ENCODE measurements around the gene SUSD4. TPM values are rescaled to one million over a fixed set of nuclear protein-coding genes. Genes with fewer than 3 reads are reported as not detected.

SUSD4 gene
- total and polyA plus RNA-seq, 9 donors, result 23.0 to 80.5 (median 36.6) TPM

DNA sequence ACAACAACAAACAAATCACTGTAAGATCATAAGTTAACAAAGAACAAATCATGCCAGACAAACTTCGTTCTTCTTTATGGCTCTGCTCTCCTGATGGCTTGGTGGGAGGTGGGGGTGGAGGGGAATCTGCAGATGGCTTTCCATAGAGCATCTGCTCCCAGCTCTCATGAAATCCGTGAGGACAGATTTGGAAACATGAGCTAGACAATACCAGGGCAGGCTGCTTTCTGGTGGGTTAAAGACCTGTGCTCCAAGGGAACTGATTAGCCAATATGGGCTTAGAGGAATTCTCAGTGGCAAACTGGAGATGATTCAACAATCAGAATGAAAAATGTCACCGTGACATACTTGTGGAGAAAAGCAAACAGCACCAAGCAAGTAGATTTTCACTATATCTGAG is 151.5 kb downstream of the SUSD4 start:
- no peak for TF ChIP-seq EP300 (IDR thresholded peaks at IDR 0.05)
- TF ChIP-seq CTCF (IDR thresholded peaks at IDR 0.05), result no peak
- TF ChIP-seq POLR2A (IDR thresholded peaks at IDR 0.05), result no peak
- H3K27me3 ChIP-seq, result no peaks in the 10 kb centered on the region
- H3K4me1 ChIP-seq (ENCODE audit: insufficient read depth), result peaks cover 3% of the 10 kb centered on the region
- WGBS, 3 donors, result 41 to 64% (median 48%) methylated on average over 3 of the region's 3 CpGs
- DNase-seq, result no peak
- no peaks in the 10 kb centered on the region for H3K9me3 ChIP-seq
- intact Hi-C loops (cut with DNase I), result no loop called here
- no peak overlapping the region for H3K4me3 ChIP-seq
- no peaks in the 10 kb centered on the region for H3K36me3 ChIP-seq
- H3K27ac ChIP-seq, result no peak overlapping the region

GRCh38 chr1:223211323-223211985 is 152.5 kb downstream of the SUSD4 start:
- Histone ChIP-seq H3K9me3 (no peaks in the 10 kb centered on the region), H3K27me3 (no peaks in the 10 kb centered on the region), H3K27ac (no peak overlapping the region), H3K4me3 (no peak overlapping the region), H3K36me3 (no peaks in the 10 kb centered on the region), H3K4me1 (ENCODE audit: insufficient read depth) (peaks cover 3% of the 10 kb centered on the region)
- 88 to 90% (median 90%) methylated on average over 5 of the region's 5 CpGs for WGBS, 3 donors
- DNase-seq, result no peak
- TF ChIP-seq EP300 (IDR thresholded peaks at IDR 0.05) (no peak), CTCF (IDR thresholded peaks at IDR 0.05) (no peak), POLR2A (IDR thresholded peaks at IDR 0.05) (no peak)
- intact Hi-C loops (cut with DNase I), result no loop called here

DNA sequence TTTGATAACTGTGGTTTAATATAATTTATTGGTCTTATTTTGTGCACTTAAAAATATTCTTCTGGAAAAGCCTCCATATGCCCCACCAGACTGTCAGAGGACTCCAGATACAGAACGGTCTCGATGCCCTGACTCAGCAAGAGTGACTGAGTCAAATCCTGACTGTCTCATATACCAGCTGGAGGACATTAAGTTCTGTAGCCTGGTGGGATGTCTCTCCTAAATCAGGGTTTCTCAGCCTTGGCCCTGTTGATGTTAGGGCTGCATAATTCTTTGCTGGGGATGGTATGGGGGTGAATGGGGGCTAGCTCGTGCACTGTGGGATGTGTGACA is 153.2 kb downstream of the SUSD4 start:
- Histone ChIP-seq H3K4me3 (no peak overlapping the region), H3K9me3 (no peaks in the 10 kb centered on the region), H3K4me1 (ENCODE audit: insufficient read depth) (peaks cover 3% of the 10 kb centered on the region), H3K27me3 (no peaks in the 10 kb centered on the region), H3K27ac (no peak overlapping the region), H3K36me3 (no peaks in the 10 kb centered on the region)
- intact Hi-C loops (cut with DNase I), result no loop called here
- 48 to 60% (median 54%) methylated on average over 3 of the region's 3 CpGs for WGBS, 3 donors
- no peak for DNase-seq
- TF ChIP-seq CTCF (IDR thresholded peaks at IDR 0.05), result no peak
- TF ChIP-seq EP300 (IDR thresholded peaks at IDR 0.05), result no peak
- TF ChIP-seq POLR2A (IDR thresholded peaks at IDR 0.05), result no peak

GRCh38 chr1:223209992-223210787 is 153.8 kb downstream of the SUSD4 start:
- 86 to 89% (median 89%) methylated on average over 7 of the region's 7 CpGs for WGBS, 3 donors
- intact Hi-C loops (cut with DNase I), result no loop called here
- Histone ChIP-seq H3K27ac (no peak overlapping the region), H3K36me3 (no peaks in the 10 kb centered on the region), H3K9me3 (no peaks in the 10 kb centered on the region), H3K4me3 (no peak overlapping the region), H3K4me1 (ENCODE audit: insufficient read depth) (peaks cover 3% of the 10 kb centered on the region), H3K27me3 (no peaks in the 10 kb centered on the region)
- no peak for DNase-seq
- no peak for TF ChIP-seq POLR2A (IDR thresholded peaks at IDR 0.05)
- no peak for TF ChIP-seq CTCF (IDR thresholded peaks at IDR 0.05)
- no peak for TF ChIP-seq EP300 (IDR thresholded peaks at IDR 0.05)
